Loucy (cell line): Measurements from ENCODE around the gene RUNX2.

Experiments used
- H2AFZ ChIP-seq: fragments of 200-600 bp; sonication (generic); 2 replicates; pipeline ENCODE4 v1.6.0; 2016; ENCODE audit warnings: antibody characterized with exemption, mild to moderate bottlenecking, low read length, moderate library complexity
- H3F3A ChIP-seq: fragments of 200-600 bp; 2 replicates; pipeline ENCODE4 v1.6.0; 2016; ENCODE audit warnings: antibody characterized with exemption, low read depth, mild to moderate bottlenecking
- H3K27me3 ChIP-seq: fragments of 200-600 bp; sonication (generic); 2 replicates; pipeline ENCODE4 v1.6.1; 2014; ENCODE audit warnings: low read length, mild to moderate bottlenecking; ENCODE audit not compliant: insufficient read depth, poor library complexity, severe bottlenecking
- H3K36me3 ChIP-seq: fragments of 200-600 bp; sonication (generic); 2 replicates; pipeline ENCODE4 v1.6.1; 2016; ENCODE audit warnings: low read length; ENCODE audit not compliant: insufficient read depth
- H3K4me1 ChIP-seq: fragments of 200-600 bp; sonication (generic); 2 replicates; pipeline ENCODE4 v1.5.1; 2014; ENCODE audit warnings: low read length, mild to moderate bottlenecking; ENCODE audit not compliant: insufficient read depth, poor library complexity, severe bottlenecking
- H3K4me2 ChIP-seq: fragments of 200-600 bp; sonication (generic); 2 replicates; pipeline ENCODE4 v1.6.0; 2014; ENCODE audit warnings: antibody characterized with exemption, low read length, low read depth, mild to moderate bottlenecking; ENCODE audit not compliant: poor library complexity, severe bottlenecking
- H3K4me3 ChIP-seq: fragments of 200-600 bp; sonication (generic); 2 replicates; pipeline ENCODE4 v1.5.1; 2014; ENCODE audit warnings: low read length, mild to moderate bottlenecking, mixed read lengths; ENCODE audit not compliant: poor library complexity, severe bottlenecking
- H3K79me2 ChIP-seq: fragments of 200-600 bp; sonication (generic); 2 replicates; pipeline ENCODE4 v1.6.1; 2014; ENCODE audit warnings: low read length; ENCODE audit not compliant: insufficient read depth
- H3K9ac ChIP-seq: fragments of 200-600 bp; sonication (generic); 2 replicates; pipeline ENCODE4 v1.6.0; 2014; ENCODE audit warnings: mild to moderate bottlenecking, low read depth, low read length, moderate library complexity; ENCODE audit not compliant: poor library complexity, severe bottlenecking
- H3K9me2 ChIP-seq: fragments of 200-600 bp; sonication (generic); replicated peaks from 2 replicates; pipeline ENCODE4 v1.6.1; 2016; ENCODE audit warnings: low read depth, low read length, mixed read lengths
- H3K9me3 ChIP-seq: fragments of 200-600 bp; sonication (generic); 2 replicates; pipeline ENCODE4 v1.6.1; 2014; ENCODE audit warnings: mild to moderate bottlenecking, antibody characterized with exemption, low read length, low read depth; ENCODE audit not compliant: insufficient read depth
- H4K20me1 ChIP-seq: fragments of 200-600 bp; sonication (generic); 2 replicates; pipeline ENCODE4 v1.6.0; 2014; ENCODE audit warnings: antibody characterized with exemption, low read length, mild to moderate bottlenecking; ENCODE audit not compliant: insufficient read depth, poor library complexity, severe bottlenecking
- CTCF ChIP-seq: fragments of 200-600 bp; sonication (generic); conservative IDR thresholded peaks from 2 replicates; pipeline ENCODE4 v1.5.1; 2014; ENCODE audit warnings: mild to moderate bottlenecking, antibody characterized with exemption, low read length
- EZH2phosphoT487 ChIP-seq: fragments of 200-600 bp; IDR thresholded peaks from 2 replicates; pipeline ENCODE4 v1.6.1; 2018; ENCODE audit warnings: antibody characterized with exemption, mild to moderate bottlenecking, moderate library complexity, borderline replicate concordance

RUNX2 gene

DNA sequence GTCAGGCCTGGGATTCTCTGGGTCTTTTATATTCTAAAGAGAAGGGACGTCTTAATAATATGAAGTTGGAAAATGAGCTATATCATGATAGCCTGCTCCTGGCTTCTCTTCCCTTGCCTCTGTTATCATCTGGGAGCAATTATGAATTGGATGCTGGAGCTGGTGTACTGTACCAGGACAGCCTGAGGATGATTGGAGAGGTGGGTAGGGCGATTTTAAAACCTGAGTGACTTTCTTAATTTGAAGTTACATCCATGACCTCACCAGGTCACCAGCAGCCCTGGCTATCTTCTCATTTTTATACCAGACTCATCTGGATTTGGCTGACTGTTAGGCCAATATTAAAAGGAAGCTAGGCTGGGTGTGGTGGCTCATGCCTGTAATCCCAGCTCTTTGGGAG, 369.9 kb downstream of the RUNX2 start:
- Histone ChIP-seq H3K9ac (no peak overlapping the region), H4K20me1 (no peaks in the 10 kb centered on the region), H3K4me3 (no peak overlapping the region), H3K9me3 (no peaks in the 10 kb centered on the region), H3F3A (no peaks in the 10 kb centered on the region), H3K9me2 (no peaks in the 10 kb centered on the region), H3K4me1 (peaks cover 7% of the 10 kb centered on the region), H3K4me2 (no peak overlapping the region), H2AFZ (no peak overlapping the region), H3K36me3 (no peaks in the 10 kb centered on the region), H3K27me3 (no peaks in the 10 kb centered on the region), H3K79me2 (no peaks in the 10 kb centered on the region)
- TF ChIP-seq EZH2phosphoT487 = no peak
- TF ChIP-seq CTCF = no peak

DNA sequence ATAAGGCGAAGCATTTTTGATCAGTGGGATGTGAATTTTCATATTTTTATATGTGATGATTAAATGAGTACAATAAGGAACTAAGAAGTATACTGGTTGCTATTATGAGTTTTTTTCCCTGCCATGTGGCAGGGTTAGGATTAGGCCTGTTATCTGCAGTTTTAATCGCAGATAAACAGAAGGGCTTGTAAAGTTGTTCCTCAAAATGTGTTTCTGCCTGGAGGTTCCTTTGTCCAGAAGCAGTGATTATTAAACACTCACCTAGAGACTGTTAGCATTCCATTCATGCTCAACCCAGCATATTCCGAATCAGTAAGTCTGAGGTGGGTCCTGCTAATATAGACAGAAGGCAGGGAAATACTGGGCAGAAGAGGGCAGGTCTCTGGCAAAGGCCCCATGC, 371.5 kb downstream of the RUNX2 start:
- H3K27me3 ChIP-seq = no peaks in the 10 kb centered on the region
- no peak overlapping the region for H2AFZ ChIP-seq
- peaks cover 7% of the 10 kb centered on the region for H3K4me1 ChIP-seq
- no peak overlapping the region for H3K4me3 ChIP-seq
- H3K9me3 ChIP-seq = no peaks in the 10 kb centered on the region
- H3F3A ChIP-seq = no peaks in the 10 kb centered on the region
- no peaks in the 10 kb centered on the region for H3K9me2 ChIP-seq
- no peak overlapping the region for H3K4me2 ChIP-seq
- no peaks in the 10 kb centered on the region for H3K36me3 ChIP-seq
- no peaks in the 10 kb centered on the region for H4K20me1 ChIP-seq
- no peaks in the 10 kb centered on the region for H3K79me2 ChIP-seq
- TF ChIP-seq CTCF (no peak), EZH2phosphoT487 (no peak)
- no peak overlapping the region for H3K9ac ChIP-seq

- H3K4me1 ChIP-seq = peaks cover 13% of the 10 kb centered on the region
- TF ChIP-seq CTCF = no peak
- TF ChIP-seq EZH2phosphoT487 = no peak
- H3K4me2 ChIP-seq = no peak overlapping the region
- H3K79me2 ChIP-seq = no peaks in the 10 kb centered on the region
- no peaks in the 10 kb centered on the region for H3F3A ChIP-seq
- H3K36me3 ChIP-seq = no peaks in the 10 kb centered on the region
- no peaks in the 10 kb centered on the region for H3K27me3 ChIP-seq
- no peaks in the 10 kb centered on the region for H3K9me2 ChIP-seq
- H4K20me1 ChIP-seq = no peaks in the 10 kb centered on the region
- H3K9me3 ChIP-seq = no peaks in the 10 kb centered on the region
- no peak overlapping the region for H3K4me3 ChIP-seq
- no peak overlapping the region for H3K9ac ChIP-seq
- H2AFZ ChIP-seq = no peak overlapping the region
These were observed 375.0 kb downstream of the RUNX2 start for GRCh38 chr6:45702849-45703739.
